Hematopoietic multipotent progenitor cell (in vitro differentiated cells): ENCODE results near the gene UFC1. TPM values are rescaled to one million over a fixed set of nuclear protein-coding genes. Genes with fewer than 3 reads are reported as not detected.

Experiments used
- DNase-seq, 3 donors: peaks; one replicate each; pipeline ENCODE4 v3.0.0-alpha.2; 2011 to 2015; ENCODE audit warnings: low read depth in 2 of 3, low spot score in 2 of 3
- total RNA-seq: library from RNA; depleted of rRNA; stranded (reverse); fragments of >200 nt; gene quantifications from one replicate; pipeline ENCODE4 v1.2.3, GENCODE V29; 2012

The UFC1 gene
- total RNA-seq, 1 donor, result 173 TPM

DNA sequence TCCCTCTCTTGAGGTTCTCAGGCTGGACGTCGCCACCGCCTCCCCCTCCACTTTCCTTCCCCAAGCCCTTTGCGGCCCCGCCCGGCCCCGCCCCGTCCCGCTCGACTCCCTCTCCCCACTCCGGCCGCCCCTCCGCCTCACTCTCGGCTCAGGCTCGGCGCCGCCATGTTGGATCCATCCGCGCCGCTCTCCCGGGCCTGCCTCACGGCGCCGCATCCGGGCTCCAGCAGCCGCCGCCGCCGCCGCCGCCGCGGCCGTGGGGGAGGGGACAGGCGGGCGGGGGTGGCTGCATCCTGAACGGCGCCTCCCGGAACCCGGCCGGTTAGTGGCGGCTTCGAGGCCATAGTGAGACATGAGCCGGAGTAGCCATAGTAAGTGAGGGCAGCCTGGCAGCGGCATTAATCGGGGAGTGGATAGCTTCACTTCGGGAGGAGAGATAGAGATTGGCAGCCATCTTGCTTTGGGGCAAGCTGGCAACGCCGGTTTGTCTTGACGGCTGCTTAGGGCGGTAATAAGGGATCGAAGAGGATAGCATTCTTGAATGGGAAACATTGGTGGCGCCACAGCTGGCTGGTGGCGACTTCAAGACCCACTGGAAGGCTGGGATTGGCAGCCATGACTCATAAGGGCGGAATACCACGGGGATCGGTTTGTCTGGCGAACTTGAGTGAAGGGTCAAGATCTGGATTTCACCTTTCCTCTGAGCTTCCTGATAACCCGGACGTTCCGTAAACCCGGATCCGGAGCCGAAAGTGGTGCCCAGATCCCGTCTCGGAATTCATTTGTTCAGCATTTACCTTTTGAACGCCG lies 21.2 kb upstream of the UFC1 start, which contains the start of gene DEDD:
DEDD (minus strand) TSS at position 258 of the 810 bp plus-strand sequence. CDS start 8,205 bp downstream, outside the sequence.
- peak; percentile 75 to 96 (median 96) for DNase-seq

DNA sequence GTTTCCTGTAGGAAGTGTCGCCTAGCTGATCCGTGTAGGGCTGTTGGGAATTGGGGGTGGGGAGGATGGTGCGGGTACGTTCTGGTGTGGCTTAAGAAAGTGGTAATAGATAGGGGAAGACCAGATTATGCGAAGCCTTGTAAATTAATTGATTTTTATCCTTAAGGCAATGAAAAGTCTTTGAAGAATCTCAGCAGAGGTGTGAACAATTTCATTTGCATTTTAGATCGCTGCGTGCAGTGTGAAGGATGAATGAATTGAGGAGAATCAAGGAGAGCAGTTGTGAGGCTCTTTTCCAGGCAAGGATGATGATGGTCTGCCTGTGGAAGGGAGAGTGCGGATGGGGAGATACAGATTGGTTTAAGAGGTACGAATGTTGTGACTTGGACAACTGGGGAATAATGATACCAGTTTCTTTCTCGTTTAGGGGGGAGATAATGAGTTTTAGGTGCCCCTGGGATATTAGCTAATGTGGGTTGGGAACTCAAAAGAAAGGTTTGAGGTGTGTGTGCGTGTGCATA lies 20.5 kb upstream of the UFC1 start:
- DNase-seq, result no peak

DNA sequence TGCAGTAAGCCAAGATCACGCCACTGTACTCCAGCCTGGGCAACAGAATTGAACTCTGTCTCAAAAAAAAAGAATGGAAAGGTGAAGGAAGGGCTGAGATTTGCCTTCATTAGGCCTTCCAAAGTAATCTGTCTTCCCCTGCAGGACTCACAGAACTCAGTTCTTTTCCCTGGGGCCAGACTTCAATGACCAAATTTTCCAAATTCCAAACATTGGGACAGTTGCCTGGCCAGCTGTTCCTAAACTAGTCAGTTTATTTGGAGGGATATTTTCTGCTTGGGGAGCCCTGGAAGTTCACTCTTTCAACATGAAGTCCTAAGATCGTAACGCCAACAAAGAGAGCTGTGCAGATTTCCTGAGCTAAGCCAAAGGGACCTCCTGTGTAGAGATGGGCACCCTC lies 15.9 kb upstream of the UFC1 start:
- DNase-seq, result no peak

DNA sequence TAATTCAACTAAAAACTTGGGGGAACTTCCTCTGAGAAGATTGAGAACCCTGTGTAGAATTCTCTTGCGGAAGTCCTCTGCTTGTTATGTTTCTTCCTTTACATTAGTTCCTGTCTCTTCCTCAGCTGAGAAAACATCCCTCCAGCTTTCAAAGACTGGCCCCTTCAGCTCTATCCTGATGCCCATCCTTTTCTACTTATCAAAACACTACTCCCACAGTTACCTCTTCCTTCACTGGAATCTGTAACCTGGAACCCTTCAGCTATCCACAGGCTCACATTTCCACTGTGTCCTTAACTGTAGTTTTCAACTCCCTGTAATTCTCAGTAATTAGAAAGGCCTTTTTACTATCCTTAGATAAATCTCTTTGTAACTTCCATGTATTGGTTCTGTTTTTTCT lies 15.3 kb upstream of the UFC1 start:
- DNase-seq, result no peak

DNA sequence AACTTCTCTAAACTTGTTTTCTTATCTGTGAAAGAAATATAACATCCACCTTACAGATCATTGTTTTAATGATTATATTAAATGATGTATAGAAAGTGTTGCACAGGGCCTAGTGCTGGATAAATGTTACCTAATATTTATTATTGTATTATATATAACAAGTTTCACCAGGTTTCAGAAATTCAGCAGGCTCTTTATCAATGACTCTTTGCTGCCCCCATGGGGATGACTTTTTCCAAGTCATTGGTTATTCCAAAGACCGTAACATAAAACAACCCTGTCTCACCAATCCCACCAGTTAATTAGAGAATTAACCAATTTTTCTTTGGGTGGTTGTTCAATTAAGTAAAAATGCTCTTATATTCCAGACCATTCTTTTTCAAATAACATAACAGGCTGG lies 14.0 kb upstream of the UFC1 start:
- peak in 1 of 3 donors; percentile 76 for DNase-seq

DNA sequence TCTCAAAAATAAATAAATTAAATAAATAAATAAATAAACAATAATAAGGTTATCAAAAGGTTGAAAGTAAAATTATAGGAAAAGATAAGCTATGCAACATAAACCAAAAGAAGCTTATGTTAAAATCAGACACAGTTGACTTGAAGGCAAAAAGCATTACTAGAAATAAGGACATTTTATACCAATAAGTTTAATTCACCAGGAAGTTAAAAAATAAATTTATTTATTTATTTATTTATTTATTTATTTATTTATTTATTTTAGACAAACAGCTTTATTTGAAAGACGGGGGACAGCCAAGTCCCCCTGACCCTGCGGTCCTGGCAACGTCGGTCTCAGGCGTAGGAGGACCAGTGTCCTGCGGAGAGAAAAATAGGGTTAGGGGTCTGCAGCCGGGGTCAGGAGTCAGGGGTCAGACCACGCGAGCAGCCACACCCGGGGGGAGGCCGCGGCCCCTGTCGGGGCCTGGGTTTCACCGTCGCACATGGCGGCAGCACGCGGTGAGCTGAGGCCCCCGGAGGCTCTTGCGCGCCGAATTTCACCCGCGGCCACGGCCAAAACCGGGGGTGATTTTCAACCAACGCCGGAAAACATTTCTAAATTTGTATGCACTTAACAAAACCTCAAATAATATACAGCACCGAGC lies 12.9 kb upstream of the UFC1 start:
- DNase-seq, result no peak

DNA sequence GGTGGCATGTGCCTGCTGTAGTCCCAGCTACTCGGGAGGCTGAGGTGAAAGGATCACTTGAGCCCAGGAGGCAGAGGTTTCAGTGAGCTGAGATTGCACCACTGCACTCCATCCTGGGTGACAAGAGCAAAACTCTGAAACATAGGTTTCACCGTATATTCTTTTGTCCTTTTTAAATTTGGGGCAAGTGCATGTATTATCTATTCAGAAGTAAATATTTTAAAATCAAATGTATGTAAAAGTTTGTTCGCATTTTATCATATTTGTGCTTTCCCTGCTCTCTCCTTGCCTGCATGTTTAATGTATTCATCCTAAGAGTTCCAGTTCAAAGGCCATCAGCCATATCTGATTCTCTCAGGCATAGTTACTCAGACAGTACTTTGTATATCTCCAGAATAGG lies 7.9 kb upstream of the UFC1 start:
- DNase-seq, result no peak

DNA sequence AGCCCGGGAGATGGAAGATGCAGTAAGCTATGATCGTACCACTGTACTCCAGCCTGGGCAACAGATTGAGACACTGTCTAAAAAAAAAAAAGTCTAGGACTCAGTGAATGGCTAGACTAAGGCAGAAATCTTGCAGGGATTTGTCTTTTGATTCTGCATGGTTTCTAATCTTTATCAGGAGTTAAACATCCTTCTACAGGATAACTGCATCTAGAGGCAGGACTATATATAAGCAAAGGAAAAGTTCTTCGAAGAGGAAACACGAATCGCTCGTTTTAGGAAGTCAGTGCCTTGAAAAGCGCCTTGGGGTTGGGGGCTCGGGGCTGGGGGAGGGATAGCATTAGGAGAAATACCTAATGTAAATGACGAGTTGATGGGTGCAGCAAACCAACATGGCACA lies 602 bp upstream of the UFC1 start:
- DNase-seq, result no peak

DNA sequence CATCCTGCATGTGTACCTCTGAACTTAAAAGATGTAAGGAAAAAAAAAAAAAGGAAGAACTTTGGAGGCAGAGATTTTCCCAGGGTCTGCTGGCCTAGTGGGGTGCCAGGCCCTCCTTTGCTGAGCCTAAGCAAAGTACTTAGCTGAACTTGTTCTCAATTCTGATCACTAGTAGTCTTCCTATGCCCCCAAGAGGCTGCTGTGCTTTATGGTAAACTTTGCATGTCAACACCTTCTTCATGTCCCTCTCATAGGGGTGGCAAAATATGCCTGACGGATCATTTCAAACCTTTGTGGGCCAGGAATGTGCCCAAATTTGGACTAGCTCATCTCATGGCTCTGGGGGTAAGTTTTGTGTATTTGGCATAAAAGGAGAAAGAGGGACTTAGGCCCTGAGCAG lies 4.1 kb downstream of the UFC1 start:
- no peak for DNase-seq

DNA sequence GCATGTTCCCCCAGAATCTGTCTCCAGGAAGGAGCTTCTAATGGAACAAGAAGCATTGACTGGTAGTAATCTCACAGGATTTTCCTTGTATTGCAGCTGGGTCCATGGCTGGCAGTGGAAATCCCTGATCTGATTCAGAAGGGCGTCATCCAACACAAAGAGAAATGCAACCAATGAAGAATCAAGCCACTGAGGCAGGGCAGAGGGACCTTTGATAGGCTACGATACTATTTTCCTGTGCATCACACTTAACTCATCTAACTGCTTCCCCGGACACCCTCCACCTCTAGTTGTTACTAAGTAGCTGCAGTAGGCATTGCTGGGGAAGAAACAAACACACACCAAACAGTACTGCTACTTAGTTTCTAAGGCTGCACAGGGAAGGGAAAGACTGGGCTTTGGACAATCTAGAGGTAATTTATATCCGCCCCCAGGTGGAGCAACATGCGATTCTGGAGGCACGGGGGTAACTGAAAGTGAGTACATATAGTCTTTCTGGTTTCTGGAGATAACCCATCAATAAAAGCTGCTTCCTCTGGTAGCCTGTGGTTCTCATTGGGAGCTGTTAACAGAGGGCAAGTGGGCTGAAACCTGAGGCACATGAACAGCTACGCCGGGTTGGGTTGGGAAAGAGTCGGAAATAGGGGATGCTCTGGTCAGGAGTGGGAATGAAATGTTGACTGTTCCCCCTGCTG lies 4.7 kb downstream of the UFC1 start:
- peak in 2 of 3 donors; percentile 24 to 43 for DNase-seq

DNA sequence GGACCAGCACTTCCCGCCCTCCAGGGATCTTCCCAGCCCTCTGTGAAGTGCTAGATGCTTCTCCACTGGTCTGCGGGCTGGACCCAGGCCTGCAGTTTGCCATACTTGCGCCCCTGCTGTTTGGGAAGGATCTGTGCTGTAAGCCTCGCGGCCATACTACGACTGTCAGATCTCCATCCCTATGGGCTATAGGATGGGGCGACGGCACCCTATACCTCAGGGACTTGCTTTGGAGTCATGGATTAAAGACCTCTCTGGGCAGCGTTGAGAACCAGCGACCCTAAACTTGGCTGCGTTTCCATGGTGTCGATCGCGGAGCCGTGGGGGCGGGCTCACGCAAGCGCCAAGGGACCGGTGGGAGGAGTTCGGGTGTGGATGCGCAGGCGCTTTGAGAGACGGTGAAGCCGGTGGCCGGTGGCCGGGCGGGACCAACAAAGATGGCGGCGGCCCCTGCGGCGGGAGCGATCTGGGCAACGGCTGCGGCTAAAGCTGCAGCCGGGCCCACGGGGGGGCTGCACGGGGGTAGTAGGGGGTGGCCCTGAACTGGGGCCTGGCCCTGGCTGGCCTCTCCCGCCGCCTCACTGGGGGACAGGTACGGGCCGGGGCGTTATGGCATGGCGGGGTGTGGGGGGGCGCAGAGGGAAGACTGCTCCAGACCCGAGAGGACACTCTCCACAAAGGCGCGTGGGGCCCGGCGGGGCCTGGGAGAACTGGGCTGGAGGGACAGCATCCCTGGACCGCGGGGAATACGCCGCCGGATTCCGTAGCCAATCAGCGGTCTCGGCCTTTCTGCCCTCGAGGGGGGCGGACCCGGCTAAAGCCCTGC lies 5.5 kb downstream of the UFC1 start, which contains the start of gene USP21:
USP21 (plus strand) TSS at position 414 of the 826 bp plus-strand sequence. CDS start 1,141 bp downstream, outside the sequence.
- peak; percentile 76 to 94 (median 90) for DNase-seq

DNA sequence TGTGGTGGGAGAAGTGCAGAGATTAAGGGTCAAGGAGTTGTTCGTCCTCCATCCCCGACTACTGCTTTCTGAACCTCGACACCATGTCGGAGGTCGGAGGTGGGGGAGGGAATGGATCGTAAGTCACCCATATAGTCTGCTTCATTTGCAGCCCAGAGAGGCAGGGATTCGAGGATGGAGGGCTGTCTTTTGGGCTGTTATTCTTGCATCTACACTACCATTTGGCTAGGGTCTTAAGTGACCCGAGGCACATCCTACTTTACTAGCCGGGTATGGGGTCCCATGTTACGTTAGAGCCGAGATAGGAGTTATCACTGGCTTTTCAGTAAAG lies 6.1 kb downstream of the UFC1 start:
- DNase-seq, result no peak

DNA sequence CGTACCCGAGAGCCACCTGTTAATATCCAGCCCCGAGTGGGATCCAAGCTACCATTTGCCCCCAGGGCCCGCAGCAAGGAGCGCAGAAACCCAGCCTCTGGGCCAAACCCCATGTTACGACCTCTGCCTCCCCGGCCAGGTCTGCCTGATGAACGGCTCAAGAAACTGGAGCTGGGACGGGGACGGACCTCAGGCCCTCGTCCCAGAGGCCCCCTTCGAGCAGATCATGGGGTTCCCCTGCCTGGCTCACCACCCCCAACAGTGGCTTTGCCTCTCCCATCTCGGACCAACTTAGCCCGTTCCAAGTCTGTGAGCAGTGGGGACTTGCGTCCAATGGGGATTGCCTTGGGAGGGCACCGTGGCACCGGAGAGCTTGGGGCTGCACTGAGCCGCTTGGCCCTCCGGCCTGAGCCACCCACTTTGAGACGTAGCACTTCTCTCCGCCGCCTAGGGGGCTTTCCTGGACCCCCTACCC lies 6.9 kb downstream of the UFC1 start:
- no peak for DNase-seq

DNA sequence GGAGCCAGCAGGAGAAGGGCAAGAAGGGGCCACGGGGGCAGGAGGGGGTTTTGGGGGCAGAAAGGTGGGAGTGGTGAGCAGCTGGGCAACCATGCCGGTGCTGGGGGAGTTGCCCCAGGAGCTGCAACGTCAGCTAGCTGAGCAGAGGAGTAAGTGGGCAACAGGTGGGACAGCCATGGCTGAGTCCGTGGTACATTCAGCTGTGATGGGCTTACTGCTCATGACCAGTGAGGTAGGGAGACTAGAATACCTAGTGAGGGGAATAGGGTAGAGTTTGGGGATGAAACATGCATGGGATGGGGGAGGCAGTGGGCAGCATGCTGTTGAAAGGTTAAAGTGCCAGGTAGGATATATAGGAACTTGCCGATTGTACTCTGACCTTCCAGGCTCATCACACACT lies 7.9 kb downstream of the UFC1 start:
- no peak for DNase-seq

DNA sequence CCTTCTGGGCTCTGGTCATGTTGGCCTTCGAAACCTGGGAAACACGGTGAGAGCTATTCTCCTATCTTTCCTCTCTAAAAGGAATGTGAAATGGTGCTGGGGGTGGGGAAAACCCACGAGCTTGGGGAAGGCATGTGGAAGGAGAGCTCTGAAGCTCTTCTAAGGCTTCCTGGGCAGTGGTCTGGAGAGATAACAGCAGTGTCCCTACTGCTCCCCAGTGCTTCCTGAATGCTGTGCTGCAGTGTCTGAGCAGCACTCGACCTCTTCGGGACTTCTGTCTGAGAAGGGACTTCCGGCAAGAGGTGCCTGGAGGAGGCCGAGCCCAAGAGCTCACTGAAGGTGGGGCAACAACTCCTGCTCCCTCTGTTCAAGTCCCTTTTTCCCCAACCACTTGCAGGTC lies 8.3 kb downstream of the UFC1 start:
- DNase-seq, result no peak

DNA sequence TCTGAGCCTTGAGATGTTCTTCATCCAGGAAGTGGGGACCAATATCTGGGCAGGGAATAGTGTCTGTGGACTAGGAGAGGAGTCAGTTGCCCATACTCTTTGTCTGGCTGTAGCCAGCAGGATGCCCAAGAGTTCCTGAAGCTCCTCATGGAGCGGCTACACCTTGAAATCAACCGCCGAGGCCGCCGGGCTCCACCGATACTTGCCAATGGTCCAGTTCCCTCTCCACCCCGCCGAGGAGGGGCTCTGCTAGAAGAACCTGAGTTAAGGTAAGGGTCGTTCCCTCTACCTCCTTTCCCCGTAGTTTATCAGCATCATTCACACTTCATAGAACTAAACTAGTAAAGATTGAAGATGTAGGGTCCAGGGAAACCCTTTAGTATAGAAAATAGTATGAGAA lies 9.0 kb downstream of the UFC1 start:
- no peak for DNase-seq

DNA sequence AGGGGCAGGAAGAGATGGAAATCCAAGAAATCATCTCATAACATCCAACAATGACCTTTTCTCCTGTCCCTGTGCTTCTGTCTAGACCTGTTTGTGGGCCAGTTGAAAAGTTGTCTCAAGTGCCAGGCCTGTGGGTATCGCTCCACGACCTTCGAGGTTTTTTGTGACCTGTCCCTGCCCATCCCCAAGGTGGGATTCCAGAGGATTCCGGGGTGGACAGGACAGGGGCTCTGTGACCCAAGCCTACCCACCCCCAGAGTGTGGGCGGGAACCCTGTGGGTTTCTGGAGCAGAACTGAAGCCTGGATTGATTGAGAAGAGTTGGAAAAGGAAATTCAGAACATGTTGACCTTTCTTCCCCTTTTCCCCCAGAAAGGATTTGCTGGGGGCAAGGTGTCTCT lies 10.0 kb downstream of the UFC1 start:
- DNase-seq, result no peak

DNA sequence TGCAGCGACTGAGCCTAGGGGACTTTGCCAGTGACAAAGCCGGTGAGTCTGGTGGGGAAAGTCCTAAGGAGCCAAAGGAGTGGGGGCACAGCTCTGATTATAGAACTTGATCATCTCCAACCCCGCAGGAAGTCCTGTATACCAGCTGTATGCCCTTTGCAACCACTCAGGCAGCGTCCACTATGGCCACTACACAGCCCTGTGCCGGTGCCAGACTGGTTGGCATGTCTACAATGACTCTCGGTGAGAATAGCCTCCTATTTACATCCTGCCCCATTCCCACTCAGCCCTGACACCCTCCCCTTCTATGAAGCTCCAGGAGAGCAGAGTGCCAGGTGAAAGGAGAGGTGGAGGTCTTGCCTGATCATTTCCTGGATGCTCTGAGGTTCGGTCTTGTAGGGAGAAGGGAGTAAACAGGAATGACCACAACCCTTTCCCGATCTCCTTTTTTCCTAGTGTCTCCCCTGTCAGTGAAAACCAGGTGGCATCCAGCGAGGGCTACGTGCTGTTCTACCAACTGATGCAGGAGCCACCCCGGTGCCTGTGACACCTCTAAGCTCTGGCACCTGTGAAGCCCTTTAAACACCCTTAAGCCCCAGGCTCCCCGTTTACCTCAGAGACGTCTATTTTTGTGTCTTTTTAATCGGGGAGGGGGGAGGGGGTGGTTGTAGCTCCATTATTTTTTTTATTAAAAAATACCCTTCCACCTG lies 11.3 kb downstream of the UFC1 start:
- DNase-seq, result no peak

DNA sequence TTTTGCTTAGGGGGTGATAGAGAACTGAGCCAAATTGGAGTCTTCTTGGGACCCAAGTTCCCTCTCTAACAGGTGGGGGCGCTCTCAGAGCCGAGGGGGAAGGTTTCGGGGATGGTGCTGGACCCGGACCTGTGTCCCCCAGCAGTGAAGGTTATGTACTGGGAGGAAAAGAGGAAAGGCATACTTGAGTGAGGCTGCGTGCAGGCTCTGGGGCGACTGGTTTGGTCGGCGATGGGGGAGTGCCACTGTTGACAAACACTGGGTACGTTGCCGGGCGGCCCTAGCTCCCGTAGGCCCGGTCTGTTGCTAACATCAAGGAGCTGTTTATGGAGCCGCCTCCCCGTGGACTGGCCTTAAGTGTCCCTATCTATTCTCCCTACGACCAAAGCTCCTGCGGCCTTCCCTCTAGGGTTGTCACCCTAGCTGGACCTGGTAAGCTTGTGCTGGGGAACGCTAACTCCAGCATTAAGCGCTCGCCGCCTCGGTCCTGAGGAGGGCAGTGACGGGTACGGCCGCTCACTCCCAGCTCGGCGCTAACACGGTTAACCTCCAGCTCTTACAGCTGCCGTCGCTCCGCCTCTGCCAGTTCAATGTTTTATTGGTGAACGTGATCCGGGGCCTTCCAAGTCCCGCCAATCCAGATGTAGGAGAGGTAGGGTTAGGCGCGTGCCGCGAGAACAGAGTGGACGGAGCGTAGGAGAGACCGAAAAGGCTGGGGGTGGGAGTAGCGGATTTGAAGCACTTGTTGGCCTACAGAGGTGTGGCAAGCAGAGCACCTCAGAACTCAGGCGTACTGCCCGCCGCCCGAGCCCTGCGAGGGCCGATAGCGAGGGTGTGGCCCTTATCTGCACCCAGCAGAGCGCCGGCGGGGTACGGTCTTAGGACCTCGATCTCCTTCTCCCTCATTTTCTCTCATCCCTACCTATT lies 12.2 kb downstream of the UFC1 start, which contains the start of gene PPOX:
PPOX (plus strand) TSS at position 685 of the 927 bp plus-strand sequence. CDS start 422 bp downstream, outside the sequence.
- peak; percentile 86 to 98 (median 96) for DNase-seq
